ENCODE results near the gene MYO1B. TPM values are rescaled to one million over a fixed set of nuclear protein-coding genes. Genes with fewer than 3 reads are reported as not detected.

MYO1B gene
- total RNA-seq, 2 donors from 2014 or later, result 11.6 to 14.7 TPM

DNA sequence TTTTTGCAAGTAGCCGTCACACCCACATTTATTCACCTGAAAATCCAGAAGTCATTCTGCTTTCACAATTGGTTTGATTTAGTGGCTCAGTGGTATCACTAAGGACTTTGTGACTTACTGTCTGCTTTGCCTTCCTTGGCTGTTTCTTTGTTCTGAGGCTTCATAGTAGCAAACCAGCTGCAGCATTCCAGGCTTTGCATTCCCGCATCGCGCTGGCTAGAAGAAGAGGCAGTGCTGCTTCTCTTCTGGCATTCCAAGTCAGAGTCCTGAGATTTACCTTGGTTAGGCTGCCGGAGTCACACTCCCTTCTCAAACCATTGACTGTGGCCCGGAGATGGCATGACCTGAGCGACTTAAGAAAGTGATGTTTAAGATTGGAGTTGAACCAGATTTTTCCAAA, 35.1 kb downstream of the MYO1B start:
- DNase-seq (ENCODE audit: low spot score), result no peak
- H3K27ac ChIP-seq, result no peak overlapping the region
- H3K36me3 ChIP-seq, result no peaks in the 10 kb centered on the region
- H3K4me1 ChIP-seq, result no peaks in the 10 kb centered on the region
- TF ChIP-seq, protein P1, sequence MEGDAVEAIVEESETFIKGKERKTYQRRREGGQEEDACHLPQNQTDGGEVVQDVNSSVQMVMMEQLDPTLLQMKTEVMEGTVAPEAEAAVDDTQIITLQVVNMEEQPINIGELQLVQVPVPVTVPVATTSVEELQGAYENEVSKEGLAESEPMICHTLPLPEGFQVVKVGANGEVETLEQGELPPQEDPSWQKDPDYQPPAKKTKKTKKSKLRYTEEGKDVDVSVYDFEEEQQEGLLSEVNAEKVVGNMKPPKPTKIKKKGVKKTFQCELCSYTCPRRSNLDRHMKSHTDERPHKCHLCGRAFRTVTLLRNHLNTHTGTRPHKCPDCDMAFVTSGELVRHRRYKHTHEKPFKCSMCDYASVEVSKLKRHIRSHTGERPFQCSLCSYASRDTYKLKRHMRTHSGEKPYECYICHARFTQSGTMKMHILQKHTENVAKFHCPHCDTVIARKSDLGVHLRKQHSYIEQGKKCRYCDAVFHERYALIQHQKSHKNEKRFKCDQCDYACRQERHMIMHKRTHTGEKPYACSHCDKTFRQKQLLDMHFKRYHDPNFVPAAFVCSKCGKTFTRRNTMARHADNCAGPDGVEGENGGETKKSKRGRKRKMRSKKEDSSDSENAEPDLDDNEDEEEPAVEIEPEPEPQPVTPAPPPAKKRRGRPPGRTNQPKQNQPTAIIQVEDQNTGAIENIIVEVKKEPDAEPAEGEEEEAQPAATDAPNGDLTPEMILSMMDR (IDR thresholded peaks at IDR 0.05), result no peak
- no peak overlapping the region for H3K4me3 ChIP-seq
- H3K27me3 ChIP-seq, result no peaks in the 10 kb centered on the region
- H3K9me3 ChIP-seq, result no peaks in the 10 kb centered on the region

DNA sequence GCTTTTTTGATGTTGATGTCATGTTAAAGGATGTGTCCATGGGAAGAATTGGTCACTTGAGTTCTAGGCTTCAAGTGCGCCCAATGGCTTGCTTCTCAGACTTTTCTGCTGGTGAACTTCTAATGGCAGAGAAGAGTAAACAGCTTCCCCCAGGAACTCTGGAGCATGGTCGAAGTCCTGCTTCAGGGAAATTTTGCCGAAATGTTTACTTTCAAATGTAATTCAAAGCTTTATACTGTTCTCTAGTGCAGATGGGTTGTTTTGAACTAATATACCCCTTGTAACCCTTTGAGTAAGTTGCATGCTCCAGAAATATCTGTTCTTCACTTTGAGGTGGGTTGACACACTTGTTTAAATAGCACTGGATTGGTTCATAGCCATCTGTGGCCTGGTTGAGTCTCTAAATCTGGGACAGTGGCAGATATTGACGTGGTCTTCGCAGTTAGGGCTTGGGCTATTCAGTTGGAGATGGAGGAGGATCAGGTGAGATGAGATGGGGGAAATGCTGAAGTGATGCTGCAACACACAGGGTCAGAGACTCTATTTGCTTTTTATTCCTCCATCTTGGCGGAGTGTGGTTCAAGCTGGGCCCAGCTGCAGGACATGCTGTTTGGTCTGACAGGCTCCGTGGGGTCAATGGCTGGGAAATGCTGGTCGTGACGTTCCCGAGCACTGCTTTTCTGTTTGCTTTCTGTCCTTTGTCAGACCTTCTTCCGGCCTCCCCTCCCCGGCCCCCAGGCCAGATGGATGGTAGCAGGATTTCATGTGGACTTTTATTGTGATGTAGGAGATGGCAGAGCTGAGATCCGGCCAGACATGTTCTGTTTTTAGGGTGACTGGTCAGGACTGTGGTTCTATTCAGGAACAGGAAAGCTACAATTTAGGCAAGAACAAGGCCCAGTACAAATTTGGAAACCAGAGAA, 35.9 kb downstream of the MYO1B start:
- no peaks in the 10 kb centered on the region for H3K9me3 ChIP-seq
- TF ChIP-seq, protein P1 (IDR thresholded peaks at IDR 0.05), result no peak
- DNase-seq (ENCODE audit: low spot score), result no peak
- no peak overlapping the region for H3K4me3 ChIP-seq
- H3K4me1 ChIP-seq, result no peaks in the 10 kb centered on the region
- H3K27me3 ChIP-seq, result no peaks in the 10 kb centered on the region
- H3K27ac ChIP-seq, result no peak overlapping the region
- no peaks in the 10 kb centered on the region for H3K36me3 ChIP-seq

DNA sequence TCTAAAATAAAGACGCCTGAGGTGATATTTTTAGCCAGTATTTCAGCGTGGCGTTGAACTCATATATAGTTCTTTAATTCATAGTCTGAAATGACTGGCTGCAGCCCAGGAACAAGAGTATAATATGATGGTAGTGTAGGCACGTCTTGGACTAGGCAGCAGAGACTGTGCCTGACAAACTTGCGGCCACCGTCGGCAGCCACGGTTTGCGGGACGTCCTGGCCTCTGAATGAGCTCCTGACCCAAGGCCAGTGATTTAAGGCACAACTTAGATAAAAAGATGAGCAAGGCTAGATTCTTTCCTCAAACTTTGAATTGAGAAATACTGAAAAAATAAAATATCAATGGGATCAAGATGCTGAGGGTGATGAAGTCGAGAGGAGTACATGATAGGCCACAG, 40.0 kb downstream of the MYO1B start:
- DNase-seq (ENCODE audit: low spot score), result no peak
- TF ChIP-seq, protein P1 (IDR thresholded peaks at IDR 0.05), result no peak
- Histone ChIP-seq H3K4me1 (peaks cover 0 to 7% of the 10 kb centered on the region in 2 donors), H3K9me3 (no peaks in the 10 kb centered on the region), H3K27ac (no peak overlapping the region), H3K27me3 (no peaks in the 10 kb centered on the region), H3K36me3 (no peaks in the 10 kb centered on the region), H3K4me3 (no peak overlapping the region)

DNA sequence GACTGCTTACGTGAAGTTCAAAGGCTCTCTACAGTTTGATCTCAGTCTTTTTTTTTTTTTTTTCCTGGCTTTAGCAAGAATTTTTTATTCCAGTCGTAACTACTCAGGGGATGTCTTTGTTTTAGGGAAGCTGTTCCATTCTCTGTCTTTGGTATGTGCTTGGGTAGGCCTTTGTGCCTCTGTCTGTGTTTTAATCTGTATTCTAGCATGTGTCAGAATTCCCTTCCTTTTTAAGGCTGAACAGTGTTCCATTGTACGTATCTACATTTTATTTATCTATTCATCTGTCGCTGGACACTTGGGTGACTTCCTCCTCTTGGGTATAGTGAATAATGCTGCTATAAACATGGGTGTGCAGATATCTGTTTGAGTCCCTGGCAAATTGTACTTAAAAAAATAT, 42.6 kb downstream of the MYO1B start:
- Histone ChIP-seq H3K36me3 (no peaks in the 10 kb centered on the region), H3K9me3 (no peaks in the 10 kb centered on the region), H3K4me3 (no peak overlapping the region), H3K27ac (no peak overlapping the region), H3K4me1 (peaks cover 0 to 16% of the 10 kb centered on the region in 2 donors), H3K27me3 (no peaks in the 10 kb centered on the region)
- no peak for DNase-seq (ENCODE audit: low spot score)
- TF ChIP-seq, protein P1 (IDR thresholded peaks at IDR 0.05), result no peak

DNA sequence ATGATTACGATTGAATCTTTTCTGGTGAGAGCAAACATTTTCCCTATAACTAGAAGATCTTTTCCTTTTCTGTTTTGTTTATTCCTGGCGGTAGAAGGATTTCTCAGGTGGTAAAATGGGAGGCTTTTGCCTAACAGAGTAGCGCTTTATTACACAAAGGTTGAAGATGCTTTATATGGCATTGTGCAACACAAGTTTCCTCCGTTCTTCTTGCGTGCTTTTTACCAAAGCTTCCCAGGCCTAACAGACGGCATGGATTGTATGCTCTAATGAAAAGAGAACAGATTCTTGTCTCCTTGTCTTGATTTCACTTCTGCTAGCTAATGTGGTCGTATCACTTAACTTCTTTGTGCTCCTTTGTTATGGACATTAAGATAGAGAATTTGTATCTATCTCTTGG, 43.8 kb downstream of the MYO1B start:
- Histone ChIP-seq H3K9me3 (no peaks in the 10 kb centered on the region), H3K36me3 (no peaks in the 10 kb centered on the region), H3K27me3 (no peaks in the 10 kb centered on the region), H3K4me1 (peaks cover 0 to 16% of the 10 kb centered on the region in 2 donors), H3K27ac (no peak overlapping the region), H3K4me3 (no peak overlapping the region)
- no peak for DNase-seq (ENCODE audit: low spot score)
- TF ChIP-seq, protein P1 (IDR thresholded peaks at IDR 0.05), result no peak

Measured in right atrium auricular region (tissue), 2 donors.